ENCODE results near the gene SPTBN4.
"Not testable (repeated sequence)": the region's sequence is repeated elsewhere in the genome, so short reads cannot be mapped to it uniquely, and the experiment has no call there.

SPTBN4 gene

GRCh38 chr19:40507892-40508291, 41.1 kb downstream of the SPTBN4 start:
- no peak for DNase-seq (ENCODE audit: low spot score)

DNA sequence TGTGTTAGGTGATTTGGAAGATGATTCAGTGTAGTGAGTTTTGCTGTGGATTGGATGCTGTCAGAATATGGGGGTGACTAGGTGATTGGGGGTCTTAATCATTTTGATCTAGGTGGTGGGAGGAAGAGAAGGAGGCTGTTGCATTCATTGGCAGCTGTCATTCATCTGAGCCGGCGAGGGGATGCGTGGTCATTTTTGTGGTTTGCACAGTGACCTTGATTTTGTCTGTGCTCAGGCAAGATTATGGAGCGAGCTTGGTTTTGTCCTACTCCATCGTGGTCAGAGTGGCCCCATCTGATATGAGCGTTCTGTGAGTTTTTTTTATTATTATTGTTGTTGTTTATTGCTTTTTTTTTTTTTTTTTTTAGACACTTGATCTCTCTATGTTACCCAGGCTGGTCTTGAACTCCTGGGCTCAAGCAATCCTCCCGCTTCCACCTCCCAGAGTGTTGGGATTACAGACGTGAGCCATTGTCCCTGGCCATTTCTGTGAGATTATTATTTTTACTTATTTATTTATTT, 42.0 kb downstream of the SPTBN4 start:
- no peak for DNase-seq (ENCODE audit: low spot score)

- no peak for DNase-seq (ENCODE audit: low spot score)
Measured at GRCh38 chr19:40510526-40511115, 43.8 kb downstream of the SPTBN4 start.

- no peak for DNase-seq (ENCODE audit: low spot score)
Measured at GRCh38 chr19:40511487-40511886, 44.7 kb downstream of the SPTBN4 start.

DNA sequence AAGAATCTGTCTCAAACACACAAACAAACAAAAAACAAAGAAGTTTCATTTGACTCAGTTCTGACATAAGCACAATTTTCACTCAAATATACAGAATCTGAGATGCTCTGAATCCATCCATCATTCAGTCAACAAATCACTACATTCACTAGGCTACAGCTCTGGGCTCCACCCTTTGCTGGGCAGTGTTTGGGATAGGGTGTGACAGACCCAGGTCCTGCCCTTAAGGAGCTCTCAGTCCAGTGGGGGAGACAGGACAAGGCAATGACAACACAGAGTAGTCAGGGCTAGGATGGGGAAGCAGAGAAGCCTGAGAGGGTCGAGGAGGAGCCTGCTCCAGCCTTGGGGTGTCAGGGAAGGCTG, 45.3 kb downstream of the SPTBN4 start:
- DNase-seq (ENCODE audit: low spot score): no peak

DNA sequence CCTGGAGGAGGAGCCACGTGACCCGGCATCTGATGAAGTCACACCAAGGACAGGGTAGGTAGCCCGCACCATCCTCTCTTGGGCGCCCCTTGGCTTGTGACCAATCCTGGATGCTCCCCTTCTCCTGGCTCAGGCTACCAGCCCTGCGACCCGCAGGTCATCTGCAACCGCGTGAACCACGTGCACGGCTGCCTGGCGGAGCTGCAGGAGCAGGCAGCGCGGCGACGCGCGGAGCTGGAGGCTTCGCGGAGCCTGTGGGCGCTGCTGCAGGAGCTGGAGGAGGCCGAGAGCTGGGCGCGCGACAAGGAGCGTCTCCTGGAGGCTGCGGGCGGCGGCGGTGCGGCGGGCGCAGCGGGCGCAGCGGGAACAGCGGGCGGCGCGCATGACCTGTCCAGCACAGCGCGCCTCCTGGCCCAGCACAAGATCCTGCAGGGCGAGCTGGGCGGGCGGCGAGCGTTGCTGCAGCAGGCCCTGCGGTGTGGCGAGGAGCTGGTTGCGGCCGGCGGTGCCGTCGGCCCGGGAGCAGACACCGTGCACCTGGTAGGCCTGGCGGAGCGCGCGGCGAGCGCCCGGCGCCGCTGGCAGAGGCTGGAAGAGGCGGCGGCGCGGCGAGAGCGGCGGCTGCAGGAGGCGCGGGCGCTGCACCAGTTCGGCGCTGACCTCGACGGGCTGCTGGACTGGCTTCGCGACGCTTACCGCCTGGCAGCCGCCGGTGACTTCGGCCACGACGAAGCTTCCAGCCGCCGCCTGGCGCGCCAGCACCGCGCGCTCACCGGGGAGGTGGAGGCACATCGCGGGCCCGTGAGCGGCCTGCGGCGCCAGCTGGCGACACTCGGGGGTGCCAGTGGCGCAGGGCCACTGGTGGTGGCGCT, 45.9 kb downstream of the SPTBN4 start:
- DNase-seq (ENCODE audit: low spot score): peak; percentile 81

DNA sequence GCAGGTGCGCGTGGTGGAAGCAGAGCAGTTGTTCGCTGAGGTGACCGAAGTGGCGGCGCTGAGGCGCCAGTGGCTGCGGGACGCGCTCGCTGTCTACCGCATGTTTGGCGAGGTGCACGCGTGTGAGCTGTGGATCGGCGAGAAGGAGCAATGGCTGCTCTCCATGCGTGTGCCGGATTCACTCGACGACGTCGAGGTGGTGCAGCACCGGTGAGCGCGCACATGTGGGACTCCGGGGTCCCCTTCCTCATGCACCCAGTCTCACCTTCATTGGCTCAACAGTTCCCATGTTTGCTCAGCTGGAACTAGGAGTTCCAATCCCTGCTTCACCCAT, 46.5 kb downstream of the SPTBN4 start:
- DNase-seq (ENCODE audit: low spot score): no peak

DNA sequence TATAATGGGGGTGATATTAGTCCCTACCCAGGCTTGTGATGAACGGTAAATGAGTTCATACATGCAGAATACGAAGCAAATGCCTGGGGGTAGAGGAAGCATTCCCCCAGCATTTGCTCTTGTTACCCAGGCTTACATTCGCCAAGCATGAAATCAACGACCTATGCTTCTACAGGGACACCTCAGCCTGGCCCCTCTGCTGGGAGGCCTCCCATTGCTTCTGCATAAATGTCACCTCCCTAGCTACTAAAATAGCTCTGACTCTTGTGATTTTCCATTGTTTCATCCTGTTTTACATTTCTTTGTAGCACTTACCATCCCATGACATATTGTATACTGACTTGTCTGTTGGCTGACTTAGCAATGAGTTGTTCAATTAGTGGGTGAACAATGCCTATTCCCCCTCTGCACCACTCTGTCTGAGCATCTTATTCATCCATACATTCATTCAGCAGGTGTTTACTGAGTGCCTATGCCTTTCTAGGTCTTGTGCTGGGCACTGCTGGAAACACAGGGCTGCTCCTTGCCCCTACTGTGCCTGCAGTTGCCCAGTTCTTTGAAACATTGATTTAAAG, 47.0 kb downstream of the SPTBN4 start:
- DNase-seq (ENCODE audit: low spot score): no peak

DNA sequence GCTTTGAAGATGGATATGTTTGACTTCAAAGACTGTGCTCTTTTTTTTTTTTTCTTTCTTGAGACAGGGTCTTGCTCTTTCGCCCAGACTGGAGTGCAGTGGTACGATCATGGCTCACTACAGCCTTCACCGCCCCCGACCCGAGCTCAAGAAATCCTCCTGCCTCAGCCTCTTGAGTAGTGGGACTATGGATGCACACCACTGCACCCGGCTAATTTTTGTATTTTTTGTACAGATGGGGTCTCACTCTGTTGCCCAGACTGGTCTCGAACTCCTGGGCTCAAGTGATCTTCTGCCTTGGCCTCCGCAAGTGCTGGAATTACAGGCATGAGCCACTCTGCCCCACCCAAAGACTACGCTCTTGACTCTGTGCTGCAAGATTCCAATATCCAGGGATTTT, 50.4 kb downstream of the SPTBN4 start:
- DNase-seq (ENCODE audit: low spot score): no peak

- peak; percentile 70 for DNase-seq (ENCODE audit: low spot score)
Measured at GRCh38 chr19:40519352-40520322, 52.8 kb downstream of the SPTBN4 start.

DNA sequence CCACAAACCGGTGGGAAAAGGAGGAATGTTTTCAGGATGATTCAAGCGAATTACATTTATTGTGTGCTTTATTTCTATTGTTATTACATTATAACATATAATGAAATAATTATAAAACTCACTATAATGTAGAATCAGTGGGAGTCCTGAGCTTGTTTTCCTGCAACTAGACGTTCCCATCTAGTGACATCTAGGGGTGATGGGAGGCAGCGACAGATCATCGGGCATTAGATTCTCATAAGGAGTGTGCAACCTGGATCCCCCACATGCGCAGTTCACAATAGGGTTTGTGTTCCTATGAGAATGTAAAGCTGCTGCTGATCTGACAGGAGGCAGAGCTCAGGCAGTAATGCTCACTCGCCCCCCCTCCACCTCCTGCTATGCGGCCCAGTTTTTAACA, 54.5 kb downstream of the SPTBN4 start:
- no peak for DNase-seq (ENCODE audit: low spot score)

DNA sequence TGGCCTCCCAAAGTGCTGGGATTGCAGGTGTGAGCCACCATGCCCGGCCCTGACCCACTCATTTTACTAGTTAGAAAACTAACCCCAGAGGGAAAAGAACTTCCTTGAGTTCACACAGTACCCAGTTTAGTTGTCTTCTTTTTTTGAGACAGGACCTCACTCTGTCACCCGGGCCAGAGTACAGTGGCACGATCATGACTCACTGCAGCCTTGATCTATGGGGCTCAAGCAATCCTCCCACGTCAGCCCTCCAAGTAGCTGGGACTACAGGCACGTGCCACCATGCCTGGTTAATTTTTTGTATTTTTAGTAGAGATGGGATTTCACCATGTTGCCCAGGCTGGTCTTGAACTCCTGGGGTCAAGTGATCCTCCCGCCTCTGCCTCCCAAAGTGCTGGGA, 55.1 kb downstream of the SPTBN4 start:
- not testable (repeated sequence) for DNase-seq (ENCODE audit: low spot score)

DNA sequence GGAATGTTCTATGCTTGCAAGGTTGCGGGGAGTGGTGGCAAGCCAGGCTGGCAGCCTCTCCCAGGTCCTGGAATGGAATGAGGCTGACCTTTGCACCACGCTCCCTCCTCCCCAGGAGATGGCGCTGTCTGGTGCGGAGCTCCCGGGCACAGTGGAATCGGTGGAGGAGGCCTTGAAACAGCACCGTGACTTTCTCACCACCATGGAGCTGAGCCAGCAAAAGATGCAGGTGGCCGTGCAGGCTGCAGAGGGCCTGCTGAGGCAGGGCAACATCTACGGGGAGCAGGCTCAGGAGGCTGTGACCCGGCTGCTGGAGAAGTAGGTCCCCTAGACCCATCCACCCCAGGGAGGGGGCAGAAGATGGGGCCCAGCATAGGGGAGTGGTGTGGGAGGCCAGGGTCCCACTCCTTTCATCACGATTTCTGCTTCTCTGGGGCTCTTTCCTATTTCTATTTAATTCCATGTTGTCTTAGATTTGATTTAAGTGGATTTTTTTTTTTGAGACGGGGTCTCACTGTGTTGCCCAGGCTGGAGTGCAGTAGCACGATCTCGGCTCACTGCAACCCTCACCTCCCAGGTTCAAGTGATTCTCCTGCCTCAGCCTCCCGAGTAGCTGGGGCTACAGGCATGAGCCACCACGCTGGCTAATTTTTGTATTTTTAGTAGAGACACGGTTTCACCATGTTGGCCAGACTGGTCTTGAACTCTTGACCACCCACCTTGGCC, 56.7 kb downstream of the SPTBN4 start:
- DNase-seq (ENCODE audit: low spot score): peak; percentile 81

DNA sequence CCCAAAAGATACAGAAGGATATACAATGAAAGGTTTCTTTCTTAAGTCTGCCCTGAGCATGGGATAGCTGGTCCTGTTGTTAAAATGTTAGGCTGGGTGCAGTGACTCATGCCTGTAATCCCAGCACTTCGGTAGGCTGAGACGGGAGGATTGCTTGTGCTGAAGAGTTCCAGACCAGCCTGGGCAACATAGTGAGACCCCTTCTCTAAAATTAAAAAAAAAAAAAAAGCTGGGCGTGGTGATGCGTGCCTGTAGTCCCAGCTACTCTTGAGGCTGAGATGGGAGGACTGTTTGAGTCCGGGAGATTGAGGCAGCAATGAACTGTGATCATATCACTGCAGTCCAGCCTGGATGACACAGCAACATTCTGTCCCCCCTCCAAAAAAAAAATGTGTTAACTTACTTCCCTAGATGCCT, 57.3 kb downstream of the SPTBN4 start:
- DNase-seq (ENCODE audit: low spot score): no peak

- DNase-seq (ENCODE audit: low spot score): no peak
Measured at GRCh38 chr19:40524655-40525054, 57.9 kb downstream of the SPTBN4 start.

GRCh38 chr19:40525234-40526051, 58.6 kb downstream of the SPTBN4 start:
- DNase-seq (ENCODE audit: low spot score): no peak

DNA sequence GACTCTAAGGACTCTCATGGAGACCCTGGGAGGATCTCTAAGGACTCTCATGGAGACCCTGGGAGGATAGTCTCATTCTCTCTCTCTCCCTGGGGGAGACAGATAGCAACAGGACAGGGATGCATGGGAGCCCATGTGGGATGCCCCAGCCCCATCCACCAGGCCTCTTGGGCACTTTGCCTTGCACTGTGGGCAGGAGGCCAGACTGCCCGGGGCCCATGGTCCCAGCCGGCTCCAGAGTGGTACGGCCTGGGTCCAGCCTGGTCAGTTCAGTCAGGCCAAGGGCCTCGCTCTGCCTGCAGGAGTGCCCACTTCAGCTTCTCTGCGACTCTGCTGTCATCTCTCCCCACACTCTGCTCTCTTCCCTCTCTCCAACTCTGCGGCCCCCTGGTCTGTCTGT, 61.3 kb downstream of the SPTBN4 start:
- no peak for DNase-seq (ENCODE audit: low spot score)

DNA sequence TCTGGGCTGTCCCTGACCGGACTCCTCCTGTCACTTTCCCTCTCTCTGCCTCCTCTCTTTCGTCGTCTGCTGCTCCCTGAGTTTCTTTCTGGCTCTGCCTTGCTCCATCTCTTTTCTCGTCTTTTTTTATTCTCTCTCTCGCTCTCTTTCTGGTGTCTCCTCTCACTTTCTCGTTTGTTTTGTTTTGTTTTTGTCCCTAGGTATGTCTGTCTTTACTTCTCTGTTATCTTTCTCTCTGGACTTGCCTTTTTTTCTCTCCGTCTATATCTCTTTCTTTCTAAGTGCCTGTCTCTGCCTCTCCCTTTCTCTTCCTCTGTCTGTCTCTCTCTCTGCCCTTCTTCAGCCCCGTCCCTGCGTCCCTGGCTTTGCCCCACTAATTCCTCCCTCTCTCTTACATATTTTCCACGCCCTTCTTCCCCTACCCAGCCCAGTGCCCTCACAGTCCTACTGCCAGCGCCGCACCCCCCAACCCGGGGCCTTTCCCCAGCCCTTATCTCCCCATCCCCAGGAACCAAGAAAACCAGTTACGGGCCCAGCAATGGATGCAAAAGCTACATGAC, 61.8 kb downstream of the SPTBN4 start:
- no peak for DNase-seq (ENCODE audit: low spot score)

DNA sequence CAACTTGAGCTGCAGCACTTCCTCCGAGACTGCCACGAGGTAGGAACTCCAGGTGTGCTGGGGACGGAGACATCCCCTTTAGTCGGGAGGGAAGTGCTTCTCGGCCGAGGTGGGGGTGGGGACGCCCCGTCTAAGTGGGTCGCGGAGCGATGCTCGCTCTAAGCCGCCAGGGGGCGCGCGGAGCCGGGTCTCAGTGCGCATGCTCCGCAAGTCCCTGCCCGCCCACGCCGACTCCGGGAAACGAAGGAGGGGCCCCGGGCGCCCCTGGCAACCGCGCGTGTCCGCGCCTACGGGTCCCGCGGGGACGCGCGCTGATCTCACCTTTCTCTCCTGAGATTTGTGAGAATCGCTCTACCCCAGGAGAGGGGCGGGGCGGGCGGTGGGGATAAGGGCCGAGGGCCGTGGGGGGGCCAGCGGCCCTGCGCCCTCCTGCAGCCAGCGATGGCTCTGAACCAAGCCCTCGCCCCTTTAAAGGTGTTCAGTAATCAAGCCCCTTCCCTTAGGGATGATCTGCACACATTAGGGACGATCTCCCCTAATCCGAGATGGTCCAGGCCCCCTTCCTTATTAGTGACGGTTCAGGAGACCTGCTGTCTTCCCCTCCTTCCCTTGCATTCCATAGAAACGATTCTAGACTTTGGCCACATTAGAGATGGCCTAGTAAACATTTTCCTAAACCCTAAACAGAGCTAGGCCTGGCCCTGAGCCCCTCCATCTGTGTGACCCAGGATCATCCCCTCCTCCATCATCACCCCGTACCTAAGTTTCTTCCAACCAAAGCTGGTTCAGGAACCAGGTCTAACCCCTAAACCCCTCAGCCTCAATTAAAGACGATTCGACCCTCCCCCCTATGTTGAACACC, 62.5 kb downstream of the SPTBN4 start:
- DNase-seq (ENCODE audit: low spot score): peak; percentile 98

Measured in iPS-NIHi11 (cell line).